DOHH2 (cell line): ENCODE data around the gene THEM5.

Source experiments
- H3F3A ChIP-seq: fragments of 200-600 bp; sonication (generic), shearing (Covaris generic); 2 replicates; pipeline ENCODE4 v1.6.0; 2016; ENCODE audit warnings: antibody characterized with exemption, mild to moderate bottlenecking; ENCODE audit not compliant: control insufficient read depth, insufficient read depth
- H3K27ac ChIP-seq: fragments of 200-600 bp; sonication (generic); 2 replicates; pipeline ENCODE4 v1.5.1; 2014; ENCODE audit warnings: low read depth, mild to moderate bottlenecking, low read length, moderate library complexity
- H3K27me3 ChIP-seq: fragments of 200-600 bp; sonication (generic); 2 replicates; pipeline ENCODE4 v1.6.1; 2014; ENCODE audit warnings: mild to moderate bottlenecking, low read length, mixed read lengths; ENCODE audit not compliant: control insufficient read depth
- H3K36me3 ChIP-seq: fragments of 200-600 bp; sonication (generic); 2 replicates; pipeline ENCODE4 v1.6.1; 2014; ENCODE audit warnings: mild to moderate bottlenecking, low read length, moderate library complexity, mixed read lengths; ENCODE audit not compliant: control insufficient read depth
- H3K4me1 ChIP-seq: fragments of 200-600 bp; sonication (generic); 2 replicates; pipeline ENCODE4 v1.6.1; 2014; ENCODE audit warnings: mild to moderate bottlenecking, low read length, mixed read lengths; ENCODE audit not compliant: control insufficient read depth
- H3K4me2 ChIP-seq: fragments of 200-600 bp; sonication (generic); 2 replicates; pipeline ENCODE4 v1.6.0; 2014; ENCODE audit warnings: mild to moderate bottlenecking, low read length, moderate library complexity
- H3K4me3 ChIP-seq: fragments of 200-600 bp; sonication (generic); 2 replicates; pipeline ENCODE4 v1.5.1; 2014; ENCODE audit warnings: mild to moderate bottlenecking, low read length, mixed read lengths
- H3K79me2 ChIP-seq: fragments of 200-600 bp; sonication (generic); 2 replicates; pipeline ENCODE4 v1.6.1; 2014; ENCODE audit warnings: mild to moderate bottlenecking, low read length, mixed read lengths; ENCODE audit not compliant: control insufficient read depth
- H3K9me2 ChIP-seq: fragments of 200-600 bp; sonication (generic); replicated peaks from 2 replicates; pipeline ENCODE4 v1.6.1; 2014; ENCODE audit warnings: mild to moderate bottlenecking, low read length, mixed read lengths; ENCODE audit not compliant: control insufficient read depth
- H3K9me3 ChIP-seq: fragments of 200-600 bp; sonication (generic); 2 replicates; pipeline ENCODE4 v1.6.1; 2014; ENCODE audit warnings: antibody characterized with exemption, low read length, mixed read lengths; ENCODE audit not compliant: control insufficient read depth, insufficient read depth
- H4K20me1 ChIP-seq: fragments of 200-600 bp; sonication (generic); 2 replicates; pipeline ENCODE4 v1.6.0; 2014; ENCODE audit warnings: low read depth, mild to moderate bottlenecking, antibody characterized with exemption, low read length, moderate library complexity; ENCODE audit not compliant: control insufficient read depth, insufficient read depth
- EZH2phosphoT487 ChIP-seq: fragments of 200-600 bp; sonication (generic); IDR thresholded peaks from 2 replicates; pipeline ENCODE4 v1.6.1; 2017; ENCODE audit warnings: borderline replicate concordance, mild to moderate bottlenecking, antibody characterized with exemption, low read length, moderate library complexity, mixed read lengths
- TF ChIP-seq, protein P1 (sequence below): fragments of 200-600 bp; sonication (generic); IDR thresholded peaks from one replicate; pipeline ENCODE4 v1.5.1; 2014; ENCODE audit warnings: antibody characterized with exemption, mild to moderate bottlenecking, low read depth, low read length; ENCODE audit not compliant: poor library complexity, severe bottlenecking

THEM5 gene

DNA sequence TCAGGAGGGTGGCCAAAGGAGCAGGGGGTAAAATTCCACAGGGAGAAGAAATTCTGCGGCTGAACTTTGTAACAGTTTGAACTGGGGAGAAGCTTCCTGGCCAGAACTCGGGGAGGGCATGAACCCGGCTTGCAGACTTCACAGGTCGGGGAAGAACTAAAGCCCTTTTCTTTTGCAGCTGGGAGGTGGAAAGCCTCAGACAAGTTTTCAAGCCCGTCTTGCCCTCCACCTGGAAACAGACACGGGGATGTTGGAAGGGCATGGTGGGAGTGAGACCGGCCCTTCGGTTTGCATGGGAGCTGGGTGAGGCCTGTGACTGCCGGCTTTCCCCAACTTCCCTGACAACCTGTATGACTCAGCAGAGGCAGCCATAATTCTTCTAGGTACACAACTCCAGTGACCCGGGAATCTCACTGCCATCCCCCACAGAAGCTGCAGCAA, 44.5 kb upstream of the THEM5 start:
- Histone ChIP-seq H3K36me3 (peaks cover 53% of the 10 kb centered on the region), H3K9me3 (peaks cover 10% of the 10 kb centered on the region), H3F3A (peaks cover 3% of the 10 kb centered on the region; the same call in 1 of the 2 replicates), H3K79me2 (peaks cover 68% of the 10 kb centered on the region), H4K20me1 (no peaks in the 10 kb centered on the region), H3K4me2 (no peak overlapping the region), H3K4me1 (peaks cover 18% of the 10 kb centered on the region), H3K9me2 (no peaks in the 10 kb centered on the region), H3K27me3 (no peaks in the 10 kb centered on the region), H3K4me3 (no peak overlapping the region), H3K27ac (no peak overlapping the region)
- TF ChIP-seq, protein P1, sequence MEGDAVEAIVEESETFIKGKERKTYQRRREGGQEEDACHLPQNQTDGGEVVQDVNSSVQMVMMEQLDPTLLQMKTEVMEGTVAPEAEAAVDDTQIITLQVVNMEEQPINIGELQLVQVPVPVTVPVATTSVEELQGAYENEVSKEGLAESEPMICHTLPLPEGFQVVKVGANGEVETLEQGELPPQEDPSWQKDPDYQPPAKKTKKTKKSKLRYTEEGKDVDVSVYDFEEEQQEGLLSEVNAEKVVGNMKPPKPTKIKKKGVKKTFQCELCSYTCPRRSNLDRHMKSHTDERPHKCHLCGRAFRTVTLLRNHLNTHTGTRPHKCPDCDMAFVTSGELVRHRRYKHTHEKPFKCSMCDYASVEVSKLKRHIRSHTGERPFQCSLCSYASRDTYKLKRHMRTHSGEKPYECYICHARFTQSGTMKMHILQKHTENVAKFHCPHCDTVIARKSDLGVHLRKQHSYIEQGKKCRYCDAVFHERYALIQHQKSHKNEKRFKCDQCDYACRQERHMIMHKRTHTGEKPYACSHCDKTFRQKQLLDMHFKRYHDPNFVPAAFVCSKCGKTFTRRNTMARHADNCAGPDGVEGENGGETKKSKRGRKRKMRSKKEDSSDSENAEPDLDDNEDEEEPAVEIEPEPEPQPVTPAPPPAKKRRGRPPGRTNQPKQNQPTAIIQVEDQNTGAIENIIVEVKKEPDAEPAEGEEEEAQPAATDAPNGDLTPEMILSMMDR, result no peak
- TF ChIP-seq EZH2phosphoT487, result no peak

DNA sequence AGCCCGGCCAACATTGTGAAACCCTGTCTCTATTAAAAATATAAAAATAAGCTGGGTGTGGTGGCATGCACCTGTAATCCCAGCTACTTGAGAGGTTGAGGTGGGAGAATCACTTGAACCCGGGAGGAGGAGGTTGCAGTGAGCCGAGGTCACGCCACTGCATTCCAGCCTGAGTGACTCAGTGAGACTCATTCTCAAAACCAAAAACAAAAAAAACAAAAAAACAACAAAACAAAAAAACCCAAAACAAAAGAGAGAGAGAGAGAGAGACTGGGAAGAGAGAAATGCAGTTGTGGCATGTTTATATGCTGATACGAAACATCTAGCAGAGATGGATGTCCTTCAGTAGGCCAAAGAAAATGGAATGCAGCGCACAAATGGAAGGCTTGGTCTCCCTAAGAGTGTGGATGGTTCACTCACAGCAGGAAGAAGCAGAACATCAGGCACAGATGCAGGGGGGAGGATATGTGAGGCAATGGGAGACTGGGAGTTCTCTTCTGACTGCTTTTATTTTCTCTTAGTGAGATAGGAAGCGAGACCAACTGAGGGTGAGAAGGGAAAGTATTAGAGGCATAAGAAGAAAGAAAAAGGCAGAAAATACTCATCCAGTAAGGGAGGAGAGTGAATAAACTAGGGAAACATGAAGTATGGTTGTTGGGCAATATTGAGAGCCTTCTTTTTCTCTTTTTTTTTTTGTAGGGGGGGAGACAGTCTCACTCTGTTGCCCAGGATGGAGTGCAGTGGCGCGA, 39.8 kb upstream of the THEM5 start:
- Histone ChIP-seq H3F3A (peaks cover 3% of the 10 kb centered on the region; the same call in 1 of the 2 replicates), H3K4me2 (no peak overlapping the region), H3K27ac (no peak overlapping the region), H3K36me3 (peaks cover 69% of the 10 kb centered on the region), H3K9me3 (no peaks in the 10 kb centered on the region), H3K4me1 (peaks cover under 1% of the 10 kb centered on the region; the same call in 1 of the 2 replicates), H3K9me2 (no peaks in the 10 kb centered on the region), H3K4me3 (no peak overlapping the region), H4K20me1 (no peaks in the 10 kb centered on the region), H3K27me3 (no peaks in the 10 kb centered on the region), H3K79me2 (peaks cover 21% of the 10 kb centered on the region)
- TF ChIP-seq, protein P1, result no peak
- TF ChIP-seq EZH2phosphoT487, result no peak

DNA sequence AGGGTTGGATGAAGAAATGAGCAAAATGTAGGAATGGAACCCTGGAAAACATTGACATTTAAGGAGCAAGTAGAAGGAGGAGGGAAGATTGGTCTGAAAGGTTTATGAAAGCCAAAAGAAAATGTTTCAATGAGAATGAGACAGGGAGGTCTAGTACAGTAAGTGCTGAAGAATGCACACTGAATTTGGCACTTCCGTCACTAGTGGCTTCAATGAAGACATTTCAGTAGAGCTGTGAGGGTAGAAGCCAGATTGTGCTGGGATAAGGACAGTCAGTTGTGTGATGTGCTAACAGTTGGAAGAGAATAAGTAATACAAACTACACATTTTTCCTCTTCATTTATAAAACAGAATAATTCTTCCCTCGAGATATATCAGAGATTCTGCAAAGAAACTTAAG, 38.7 kb upstream of the THEM5 start:
- Histone ChIP-seq H3K4me1 (no peaks in the 10 kb centered on the region), H3K9me3 (no peaks in the 10 kb centered on the region), H3K27me3 (no peaks in the 10 kb centered on the region), H3K79me2 (peaks cover 9% of the 10 kb centered on the region), H3F3A (peaks cover 3% of the 10 kb centered on the region; the same call in 1 of the 2 replicates), H3K27ac (no peak overlapping the region), H3K4me2 (no peak overlapping the region), H3K4me3 (no peak overlapping the region), H3K9me2 (no peaks in the 10 kb centered on the region), H3K36me3 (peaks cover 74% of the 10 kb centered on the region), H4K20me1 (no peaks in the 10 kb centered on the region)
- TF ChIP-seq, protein P1, result no peak
- TF ChIP-seq EZH2phosphoT487, result no peak
